Fibroblast of lung (primary cell): ENCODE data around the gene PTPRE.

Source experiments
- CTCF ChIP-seq, 2 donors: IDR thresholded peaks in 1 of 2; conservative IDR thresholded peaks in 1 of 2; 1 replicate in 1 of 2; 2 replicates in 1 of 2; pipeline ENCODE4 v1.5.1; 2011 to 2012; ENCODE audit warnings: low read length in 2 of 2, control low read depth in 1 of 2, inconsistent platforms in 1 of 2, low read depth in 1 of 2, mild to moderate bottlenecking in 1 of 2
- EZH2 ChIP-seq: IDR thresholded peaks from 2 replicates; pipeline ENCODE4 v1.5.1; 2012; ENCODE audit warnings: low read length, control low read depth, mild to moderate bottlenecking; ENCODE audit errors: missing control alignments

GRCh38 chr10:127912607-127913367 lies 5.9 kb downstream of the PTPRE start:
- TF ChIP-seq EZH2 (no peak), CTCF (conservative IDR thresholded peaks at IDR 0.05 in 1 of 2, IDR thresholded peaks at IDR 0.05 in 1 of 2; ENCODE audit: low read depth in 1 of 2, low read length in 2 of 2) (no peak)
